HPDE6-E6E7 (cell line): ENCODE results near the gene AATF.

Experiments
- DNase-seq: peaks from one replicate; pipeline ENCODE4 v3.0.0; 2011; ENCODE audit warnings: missing footprints; ENCODE audit errors: extremely low spot score

The AATF gene

DNA sequence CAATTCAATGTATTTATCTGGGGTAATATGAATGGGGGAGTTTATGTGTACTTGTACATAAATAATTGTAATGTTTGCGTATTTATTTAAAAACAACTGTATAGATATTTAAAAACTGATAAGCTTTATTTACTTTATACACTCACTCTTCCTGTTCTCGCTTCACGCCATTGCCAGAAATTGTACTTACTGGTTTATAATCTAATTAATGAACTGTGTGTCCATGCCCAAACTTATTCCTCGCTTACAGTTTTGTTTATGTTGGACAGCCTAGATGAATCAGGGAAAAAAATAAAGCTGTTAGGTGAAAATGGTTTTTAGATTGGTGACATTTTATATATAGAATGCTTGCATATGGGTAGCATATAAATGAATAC lies 30.8 kb downstream of the AATF start:
- no peak for DNase-seq

DNA sequence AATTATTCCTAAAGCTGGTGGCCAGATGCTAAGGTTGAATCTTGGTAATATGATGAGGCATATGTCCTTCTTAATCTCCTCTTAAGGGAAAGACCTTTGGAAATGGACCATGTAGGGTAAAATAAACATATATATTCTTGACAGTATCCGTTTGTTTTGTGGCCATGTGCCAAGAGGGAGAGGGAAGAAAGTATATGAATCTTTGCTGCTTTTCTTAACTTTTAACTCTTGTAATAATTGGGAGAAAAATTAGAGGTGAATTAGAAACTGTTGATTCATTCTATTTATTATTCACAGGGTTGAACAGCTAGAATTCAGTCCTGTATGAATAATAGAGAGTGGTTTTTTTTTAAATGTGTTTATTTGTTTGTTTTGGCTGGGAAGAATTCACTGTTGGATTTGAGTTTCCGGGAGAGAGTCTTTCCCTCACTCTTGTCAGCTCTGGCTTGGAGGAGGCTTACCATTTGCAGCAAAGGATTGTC lies 31.6 kb downstream of the AATF start:
- no peak for DNase-seq

DNA sequence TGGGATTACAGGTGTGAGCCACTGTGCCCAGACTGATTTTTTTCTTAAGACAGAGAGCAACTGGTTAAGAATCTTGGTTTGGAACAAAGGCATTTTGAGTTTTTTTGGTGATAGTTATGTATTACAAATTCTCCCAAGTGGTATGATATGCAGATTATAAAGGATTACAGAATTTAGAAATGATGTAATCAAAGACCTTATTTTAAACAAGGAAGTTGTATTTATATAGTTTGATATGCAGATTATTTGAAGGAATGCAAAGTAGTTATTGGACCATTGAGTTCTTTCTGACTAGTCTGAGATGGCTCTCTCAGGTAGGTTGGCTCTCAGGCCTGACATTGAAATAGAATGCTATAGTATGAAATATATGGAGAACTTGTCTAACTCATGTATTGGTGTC lies 34.9 kb downstream of the AATF start:
- no peak for DNase-seq

DNA sequence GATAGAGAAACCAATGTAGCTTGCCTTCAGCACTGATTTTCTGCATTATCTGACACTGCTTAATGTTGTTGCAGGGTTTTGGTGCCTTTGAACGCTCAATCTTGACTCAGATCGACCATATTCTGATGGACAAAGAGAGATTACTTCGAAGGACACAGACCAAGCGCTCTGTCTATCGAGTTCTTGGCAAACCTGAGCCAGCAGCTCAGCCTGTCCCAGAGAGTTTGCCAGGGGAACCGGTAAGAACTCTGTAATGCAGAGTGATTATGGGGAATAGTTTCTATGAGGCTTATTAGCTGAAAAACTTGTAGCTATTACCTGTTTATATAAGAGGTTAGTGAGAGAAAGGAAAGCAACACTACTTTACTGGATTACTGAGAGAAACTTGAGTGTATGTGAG lies 40.4 kb downstream of the AATF start:
- DNase-seq, result no peak

DNA sequence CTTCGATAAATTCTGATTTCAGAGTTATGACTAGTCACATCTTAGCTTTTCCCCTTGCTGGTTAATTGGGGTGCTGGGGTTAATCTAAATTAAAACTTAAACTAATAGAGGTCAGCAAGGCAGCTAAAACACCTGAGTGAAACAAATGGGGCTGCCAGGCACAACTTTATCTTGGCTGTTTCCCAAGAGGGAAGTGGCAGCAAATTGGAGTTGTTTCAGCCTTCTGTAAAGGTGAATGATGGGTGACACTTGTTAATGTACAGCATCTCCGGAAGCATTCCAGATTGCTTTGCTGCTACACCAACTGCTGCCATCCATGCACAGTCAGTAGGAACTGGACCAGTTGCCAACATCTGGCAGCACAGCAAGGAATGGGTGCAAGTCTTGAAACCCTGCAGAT lies 43.9 kb downstream of the AATF start:
- no peak for DNase-seq

DNA sequence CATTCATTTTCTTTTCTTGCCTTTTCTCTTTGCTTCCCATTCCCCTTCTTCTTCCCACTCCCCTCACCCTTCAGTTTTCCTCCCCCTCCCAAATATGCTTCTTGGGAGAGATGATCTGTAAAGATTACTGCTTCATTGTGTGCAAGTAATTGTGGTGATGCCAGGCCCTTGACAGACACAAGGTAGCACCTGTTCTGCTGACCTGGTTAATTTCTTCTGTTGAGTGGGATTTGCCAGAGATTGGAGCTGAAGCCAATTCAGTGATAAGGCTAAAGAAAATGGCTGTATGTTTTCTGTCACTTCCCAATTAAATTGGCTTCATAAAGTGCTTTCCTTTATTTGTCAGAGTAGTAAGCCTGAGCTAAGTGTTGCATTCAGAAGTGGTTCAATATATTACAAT lies 44.5 kb downstream of the AATF start:
- no peak for DNase-seq

DNA sequence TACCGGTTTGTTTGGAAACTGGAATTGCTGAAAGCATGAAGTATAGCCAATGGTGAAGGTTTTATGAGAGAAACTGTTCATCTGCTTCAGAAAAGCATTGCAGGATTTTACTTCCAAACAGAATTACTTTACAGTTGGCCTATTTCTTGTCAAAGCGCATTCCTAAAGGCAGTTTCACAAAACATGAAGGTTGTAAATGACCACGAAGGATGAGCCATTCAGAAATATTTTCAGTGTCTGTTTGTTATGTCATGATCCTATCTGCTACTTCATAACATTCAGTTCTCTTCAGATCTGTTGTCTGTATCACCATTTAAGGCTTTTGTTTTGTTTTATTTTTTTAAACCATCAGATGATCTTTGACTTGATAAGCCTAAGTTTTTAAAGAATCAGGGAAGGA lies 45.7 kb downstream of the AATF start:
- no peak for DNase-seq

DNA sequence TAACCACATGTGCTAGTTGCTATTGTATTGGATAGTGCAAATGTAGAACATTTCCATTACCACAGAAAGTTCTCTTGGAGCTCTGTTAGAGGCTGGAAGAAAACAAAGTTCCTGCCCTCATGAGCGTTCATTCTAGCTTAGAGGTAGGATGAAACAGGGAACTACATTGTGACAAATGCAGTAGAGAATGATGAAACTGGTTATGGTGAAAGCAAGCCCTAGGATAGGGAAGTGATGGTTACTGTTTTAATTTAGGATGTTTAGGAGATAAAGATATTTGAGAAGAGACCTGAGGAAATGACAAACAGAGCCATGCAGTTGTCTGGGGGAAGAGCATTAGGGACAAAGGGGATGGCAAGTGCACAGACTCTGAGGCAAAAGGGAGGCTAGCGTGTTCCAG lies 50.7 kb downstream of the AATF start:
- no peak for DNase-seq

DNA sequence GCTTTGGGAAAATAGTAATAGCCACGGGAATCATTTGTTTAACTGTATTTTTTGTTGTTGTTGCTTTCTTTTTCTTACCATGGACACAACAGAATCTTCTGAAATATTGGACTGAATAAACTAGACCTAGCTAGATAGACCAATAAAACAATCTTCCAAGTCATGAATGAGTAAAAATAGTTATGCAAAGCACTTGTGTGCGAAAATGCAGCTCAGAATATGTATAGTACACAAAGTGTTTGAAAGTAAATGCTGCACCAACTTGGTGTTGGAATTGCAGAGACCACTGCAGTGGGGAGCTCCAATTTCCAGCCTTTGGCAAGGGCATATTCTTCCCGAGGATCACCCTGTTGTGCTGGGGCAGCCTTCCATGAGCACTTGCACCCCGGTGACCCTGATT lies 68.0 kb downstream of the AATF start:
- DNase-seq, result no peak

DNA sequence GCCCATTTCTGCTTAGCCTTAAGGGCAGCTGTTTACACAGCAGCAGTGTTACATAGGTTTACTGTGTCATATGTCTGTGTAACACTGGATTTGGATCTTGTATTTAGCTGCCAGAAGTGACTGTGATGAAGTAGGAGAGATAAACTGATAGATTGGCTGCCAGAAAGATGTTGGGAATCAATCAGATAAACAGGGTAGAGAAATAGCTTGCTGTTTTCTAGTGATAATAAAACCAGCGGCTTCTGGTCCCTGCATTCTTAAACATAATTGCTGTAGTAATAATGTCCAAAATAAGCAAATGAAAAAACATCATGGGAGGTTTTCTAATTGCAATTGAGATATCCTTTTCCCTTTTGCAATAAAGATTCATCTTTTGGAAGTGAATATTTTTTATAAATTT lies 68.7 kb downstream of the AATF start:
- no peak for DNase-seq

DNA sequence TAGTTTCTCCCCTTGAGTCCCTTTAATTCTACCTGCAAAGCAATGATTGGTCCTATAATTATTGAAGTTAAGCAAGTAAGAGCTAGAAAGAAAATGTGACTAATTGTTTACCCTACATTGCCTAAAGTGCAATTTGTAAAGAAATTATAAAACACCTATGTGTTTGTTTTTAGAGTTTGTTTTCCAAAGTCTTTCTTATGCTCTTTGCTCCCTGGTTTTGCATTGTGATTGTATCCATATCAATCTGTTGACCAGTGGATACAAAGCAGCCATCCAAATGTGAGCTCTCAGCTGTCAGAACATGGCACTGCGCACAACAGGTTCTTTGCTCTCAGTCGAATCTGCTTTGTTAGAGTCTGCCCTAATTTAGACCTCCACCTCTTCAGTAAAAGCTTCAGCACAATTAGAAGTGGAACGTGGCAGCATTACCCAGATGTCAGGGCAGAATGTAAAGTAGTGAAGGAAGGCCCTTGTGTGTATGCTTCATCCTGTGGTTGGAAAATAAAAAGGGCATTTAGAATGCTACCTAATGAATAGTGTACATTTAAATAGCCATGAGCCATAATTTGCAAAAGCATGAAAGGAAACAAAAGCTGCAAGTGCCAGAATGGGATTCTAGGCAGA lies 70.5 kb downstream of the AATF start:
- DNase-seq, result no peak

DNA sequence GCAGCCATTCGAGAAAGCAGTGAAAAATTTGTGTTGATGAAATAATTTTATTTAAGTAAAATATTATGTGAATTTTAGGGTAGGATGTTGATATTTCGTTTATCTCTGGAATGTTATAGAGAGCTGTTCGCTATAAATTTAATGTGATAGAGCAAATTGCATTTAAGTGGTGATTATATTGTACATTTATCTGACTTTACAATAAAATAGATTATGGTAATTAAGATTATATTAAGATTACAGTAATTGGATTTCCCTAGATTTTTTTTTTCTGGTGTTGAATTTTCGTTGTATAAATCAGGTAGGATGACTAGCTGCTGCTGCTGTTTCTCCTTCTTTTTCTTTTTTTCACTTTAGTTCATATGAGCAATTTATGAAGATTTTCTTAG lies 71.0 kb downstream of the AATF start:
- no peak for DNase-seq

DNA sequence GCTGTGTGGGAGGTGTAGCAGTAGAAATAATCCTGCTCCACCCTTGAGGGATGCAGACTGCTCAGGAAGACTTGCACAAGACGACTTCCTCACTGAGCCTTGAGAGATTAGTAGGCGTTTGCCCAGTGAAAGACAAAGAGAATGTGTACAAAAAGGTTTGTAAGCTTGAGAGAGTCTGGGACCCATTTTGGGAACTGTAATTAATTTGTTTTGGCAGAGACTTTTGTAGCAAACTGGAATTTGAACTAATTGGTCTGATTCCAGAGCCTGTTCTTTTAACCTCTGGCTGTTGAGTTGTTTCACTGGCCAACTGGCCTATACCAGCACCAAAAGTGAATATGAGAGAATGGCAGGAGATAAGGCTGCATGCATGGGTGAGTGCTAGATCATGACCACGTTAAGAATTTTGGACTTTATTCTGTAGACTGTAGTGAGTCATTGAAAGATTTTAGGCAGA lies 75.5 kb downstream of the AATF start:
- no peak for DNase-seq

DNA sequence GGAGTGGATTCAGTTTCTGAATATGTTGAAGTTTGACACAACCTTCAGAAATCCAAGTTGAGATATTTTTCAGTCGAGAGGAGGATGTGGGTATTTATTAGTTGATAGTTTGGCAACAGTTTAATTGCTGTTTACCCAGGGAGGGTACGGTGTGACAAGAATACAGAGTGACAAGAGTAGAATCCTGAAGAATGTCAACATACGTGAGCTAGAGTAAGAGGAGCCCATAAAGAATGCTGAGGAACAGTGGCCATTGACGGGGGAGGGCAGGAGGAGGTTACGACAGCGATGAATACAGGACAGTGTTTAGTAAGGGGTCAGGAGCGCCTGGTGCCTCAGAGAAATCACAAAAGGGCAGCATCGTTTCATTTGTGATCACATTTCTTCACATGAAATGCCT lies 76.5 kb downstream of the AATF start:
- no peak for DNase-seq

DNA sequence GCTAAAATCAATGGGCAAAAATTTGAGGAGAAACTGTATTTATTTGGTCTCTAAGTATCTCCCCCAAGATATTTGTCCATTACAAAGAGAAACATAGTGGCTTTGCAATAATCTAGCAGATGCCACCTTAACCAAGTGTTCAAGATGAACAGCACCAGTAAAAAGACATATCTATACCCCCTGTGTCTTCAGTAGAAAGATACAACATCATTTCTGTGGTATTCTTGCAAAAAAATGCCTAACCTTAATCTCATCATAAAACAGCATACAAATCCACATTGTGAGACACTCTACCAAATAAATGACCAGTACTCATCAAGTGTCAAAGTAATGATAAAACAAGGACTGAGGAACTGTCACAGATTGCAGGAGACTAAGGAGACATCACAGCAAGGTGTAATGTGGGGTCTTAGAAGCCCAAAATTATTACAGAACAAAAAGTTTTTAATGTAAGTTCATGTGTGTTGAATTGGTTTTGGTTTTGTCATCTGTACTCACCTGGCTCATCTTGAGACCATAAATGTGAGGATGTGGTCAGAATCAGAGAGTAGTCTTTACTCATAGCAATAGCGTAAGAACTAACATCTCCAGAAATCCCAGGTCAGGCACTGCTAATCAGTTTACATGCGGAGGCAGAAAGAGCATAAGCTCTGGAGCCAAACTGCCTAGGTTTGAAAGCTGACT lies 77.2 kb downstream of the AATF start:
- no peak for DNase-seq

DNA sequence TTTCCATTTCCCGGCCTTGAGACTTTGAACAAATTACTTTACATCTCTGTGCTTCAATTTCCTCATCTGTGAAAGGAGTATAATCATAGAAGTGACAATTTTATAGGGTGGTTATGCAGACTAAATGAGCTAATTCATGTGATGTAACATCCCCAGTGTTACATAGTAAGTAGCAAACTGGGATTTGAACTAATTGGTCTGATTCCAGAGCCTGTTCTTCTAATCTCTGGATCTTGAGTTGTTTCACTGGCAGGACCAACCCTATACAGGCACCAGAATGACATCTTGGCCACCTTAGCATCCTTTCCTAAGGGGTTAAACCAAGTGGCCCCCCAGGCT lies 77.7 kb downstream of the AATF start:
- no peak for DNase-seq

DNA sequence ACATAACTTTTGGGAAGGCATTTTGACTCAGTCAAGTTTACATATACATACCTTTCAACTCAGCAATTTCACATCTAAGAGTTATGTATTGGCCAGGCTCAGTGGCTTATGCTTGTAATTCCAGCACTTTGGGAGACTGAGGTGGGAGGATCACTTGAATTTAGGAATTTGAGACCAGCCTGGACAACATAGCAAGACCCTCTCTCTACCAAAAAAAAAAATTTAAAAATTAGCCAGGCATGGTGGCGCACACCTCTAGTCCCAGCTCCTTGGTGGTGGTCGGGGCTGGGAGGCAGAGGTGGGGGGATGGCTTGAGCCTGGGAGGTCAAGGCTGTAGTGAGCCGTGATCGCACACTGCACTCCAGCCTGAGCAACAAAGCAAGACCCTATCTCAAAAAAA lies 79.3 kb downstream of the AATF start:
- no peak for DNase-seq

DNA sequence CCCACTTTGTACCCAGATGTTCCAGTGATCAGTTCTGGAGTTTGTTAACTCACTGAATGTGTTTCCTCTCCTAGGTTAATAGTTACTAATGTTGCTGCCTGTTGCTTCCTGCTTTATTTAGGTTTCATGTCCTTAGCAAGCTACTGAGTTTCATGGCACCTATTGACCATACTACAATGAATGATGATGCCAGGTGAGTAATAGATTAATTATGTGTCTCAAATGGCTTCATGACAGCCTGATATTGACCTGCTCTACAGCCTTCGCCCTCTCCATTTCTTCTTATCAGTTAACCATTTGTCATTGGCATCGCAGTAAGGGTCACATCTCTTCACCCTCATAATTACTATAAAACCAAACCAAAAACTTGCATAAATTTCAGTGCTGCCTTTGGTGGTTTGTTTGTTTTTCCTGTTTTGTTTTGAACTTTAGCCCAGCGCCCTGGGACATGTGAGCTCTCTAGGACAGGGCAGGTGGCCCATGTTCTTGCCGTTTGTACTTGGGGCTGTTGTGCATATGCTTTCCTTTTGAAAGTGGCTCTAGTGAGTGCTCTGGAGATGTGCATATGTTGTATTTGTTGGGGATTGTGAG lies 82.8 kb downstream of the AATF start:
- DNase-seq, result no peak

DNA sequence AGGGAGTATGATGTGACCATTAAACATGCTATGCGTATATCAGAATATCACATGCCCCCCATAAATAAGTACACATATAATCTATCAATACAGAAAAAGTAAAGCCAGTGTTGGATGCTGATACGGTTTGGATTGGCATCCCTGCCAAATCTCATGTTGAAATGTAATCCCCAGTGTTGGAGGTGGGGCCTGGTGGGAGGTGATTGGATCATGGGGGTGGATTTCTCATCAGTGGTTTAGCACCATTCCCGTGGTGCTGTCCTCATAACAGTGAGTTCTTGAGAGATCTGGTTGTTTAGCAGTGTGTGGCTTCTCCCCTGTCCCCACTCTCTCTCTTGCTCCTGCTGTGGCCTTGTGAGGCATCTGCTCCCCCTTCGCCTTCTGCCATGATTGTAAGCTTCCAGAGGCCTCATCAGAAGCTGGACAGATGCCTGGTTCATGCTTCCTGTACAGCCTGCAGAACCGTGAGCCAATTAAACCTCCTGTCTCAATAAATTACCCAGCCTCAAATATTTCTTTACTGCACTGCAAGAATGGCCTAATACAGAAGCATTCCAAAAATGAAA lies 88.9 kb downstream of the AATF start:
- DNase-seq, result no peak

DNA sequence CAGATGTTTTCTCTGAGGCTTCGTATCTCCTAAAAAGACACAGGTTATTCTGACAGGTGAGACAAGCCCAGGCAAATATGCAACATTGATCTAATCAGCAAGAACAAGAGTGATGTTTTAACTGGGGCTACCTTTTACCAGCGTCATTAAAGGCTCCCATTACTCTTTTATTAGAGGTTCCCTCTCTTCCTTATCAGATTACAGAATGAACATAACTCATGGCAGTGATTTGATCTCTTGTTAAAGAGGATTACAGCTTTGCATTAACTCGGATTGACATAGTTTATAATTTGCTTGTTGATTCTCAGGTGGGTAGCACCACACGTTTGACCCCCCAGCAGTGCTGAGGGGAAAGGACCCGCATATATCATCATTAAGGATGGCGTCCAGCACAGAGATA lies 90.5 kb downstream of the AATF start:
- DNase-seq, result no peak

DNA sequence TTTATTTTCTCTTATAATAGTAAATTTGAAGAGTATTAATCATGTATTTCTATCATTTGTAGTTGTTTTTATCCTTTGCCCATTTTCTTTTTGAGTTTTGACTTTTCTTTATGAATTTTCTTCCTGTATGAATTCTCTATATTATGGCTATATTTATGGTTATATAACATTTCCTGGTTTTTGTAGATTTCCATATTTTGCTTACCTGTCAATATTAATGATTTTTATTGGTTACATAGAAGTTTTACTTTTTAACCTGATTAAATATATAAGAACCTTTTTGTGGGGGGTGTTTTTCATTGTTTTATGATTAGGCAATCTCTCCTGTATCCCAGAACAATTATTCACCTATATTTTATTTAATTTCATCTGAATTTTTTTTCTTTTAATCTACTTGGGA lies 93.2 kb downstream of the AATF start:
- no peak for DNase-seq

DNA sequence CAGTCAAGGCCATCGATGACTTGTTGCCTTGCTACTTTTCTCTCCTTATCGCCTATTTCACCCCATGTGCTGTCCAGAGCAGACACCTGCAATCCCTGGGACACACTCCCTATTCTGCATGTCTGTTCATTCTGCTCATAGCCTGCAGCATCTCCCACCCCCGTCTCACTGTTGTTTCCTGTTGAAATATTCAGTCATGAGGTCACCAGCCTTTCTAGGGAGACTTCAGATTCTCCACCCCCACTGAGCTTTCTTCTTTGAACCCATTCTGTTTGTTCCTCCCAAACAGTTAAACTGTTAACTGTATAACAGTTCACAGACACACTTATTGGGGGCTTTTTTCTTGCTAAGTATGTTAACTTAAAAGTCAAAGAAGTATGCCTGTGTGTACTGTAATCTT lies 94.4 kb downstream of the AATF start:
- no peak for DNase-seq

DNA sequence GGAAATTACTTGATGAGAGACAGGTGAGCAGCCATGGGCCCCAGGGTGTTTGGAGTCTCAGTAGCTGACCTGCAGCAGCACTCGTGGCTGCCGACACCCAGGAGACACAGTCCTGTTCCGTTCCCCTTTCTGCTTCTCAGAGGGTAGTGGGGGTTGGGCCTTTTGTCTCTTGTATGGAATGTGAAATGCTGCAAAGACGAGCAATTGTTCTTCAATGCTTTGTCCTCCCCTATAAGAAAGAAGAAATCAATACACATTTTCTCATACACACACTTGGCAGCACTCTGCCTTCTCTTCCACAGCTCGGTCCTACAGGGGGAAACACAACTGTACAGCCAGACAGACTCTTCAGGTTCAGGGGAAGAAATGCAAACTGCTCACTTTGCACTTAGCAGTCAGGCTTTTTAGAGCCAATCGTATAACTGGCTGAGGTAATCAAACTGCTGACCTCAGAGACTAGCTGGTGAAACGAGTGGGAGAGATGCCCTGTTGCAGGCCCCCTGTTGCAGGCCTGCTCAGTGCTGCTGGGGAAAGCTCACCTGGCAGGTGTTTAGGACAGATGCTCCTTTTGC lies 96.7 kb downstream of the AATF start:
- no peak for DNase-seq
